Fibroblast of the aortic adventitia (primary cell): Measurements from ENCODE around the gene KHDC1L. TPM values are rescaled to one million over a fixed set of nuclear protein-coding genes. Genes with fewer than 3 reads are reported as not detected.

Source experiments
- DNase-seq: peaks from one replicate; pipeline ENCODE4 v3.0.0-alpha.2; 2010; ENCODE audit warnings: low read depth
- H3K4me3 ChIP-seq: 2 replicates; pipeline ENCODE4 v1.5.1; 2011; ENCODE audit warnings: low read depth, mild to moderate bottlenecking, control low read depth, low read length, moderate library complexity
- total RNA-seq: library from RNA; depleted of rRNA; stranded (reverse); fragments of >200 nt; gene quantifications from 2 replicates; pipeline ENCODE4 v1.2.3, GENCODE V29; 2012; ENCODE audit warnings: low replicate concordance
- TF ChIP-seq, protein P1 (sequence below): IDR thresholded peaks from 2 replicates; pipeline ENCODE4 v1.5.1; 2011; ENCODE audit warnings: mild to moderate bottlenecking, low read length, control low read depth, inconsistent platforms; ENCODE audit not compliant: insufficient read depth

KHDC1L gene
- total RNA-seq, 1 donor, result not detected

DNA sequence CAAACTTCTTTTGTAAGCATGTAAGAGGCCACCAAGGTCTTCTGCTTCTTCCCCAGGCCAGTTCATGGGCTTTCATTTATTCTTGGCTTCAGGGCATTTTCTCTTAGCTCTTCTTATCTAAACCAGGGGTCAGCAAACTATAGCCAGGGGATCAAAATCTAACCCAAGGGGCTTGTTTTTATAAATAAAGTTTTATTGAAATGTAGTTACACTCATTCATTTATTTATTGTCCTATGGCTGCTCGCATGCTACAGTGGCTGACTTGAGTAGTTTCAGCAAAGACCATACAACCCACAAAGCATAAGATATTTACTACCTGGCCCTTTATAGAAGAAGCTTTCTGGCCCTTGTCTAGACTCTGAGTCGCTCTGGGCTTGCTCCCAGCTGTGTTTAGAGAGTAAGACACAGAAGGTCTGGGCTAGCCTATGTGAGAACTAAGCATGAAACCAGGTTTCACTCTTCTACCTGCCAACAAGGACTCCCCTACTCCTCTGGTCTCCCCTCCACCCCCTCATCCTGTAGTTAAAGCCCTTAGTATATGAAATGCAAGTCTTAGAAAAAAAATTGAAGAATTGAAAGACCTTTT lies 43.2 kb downstream of the KHDC1L start:
- H3K4me3 ChIP-seq, result no peak overlapping the region
- TF ChIP-seq, protein P1, sequence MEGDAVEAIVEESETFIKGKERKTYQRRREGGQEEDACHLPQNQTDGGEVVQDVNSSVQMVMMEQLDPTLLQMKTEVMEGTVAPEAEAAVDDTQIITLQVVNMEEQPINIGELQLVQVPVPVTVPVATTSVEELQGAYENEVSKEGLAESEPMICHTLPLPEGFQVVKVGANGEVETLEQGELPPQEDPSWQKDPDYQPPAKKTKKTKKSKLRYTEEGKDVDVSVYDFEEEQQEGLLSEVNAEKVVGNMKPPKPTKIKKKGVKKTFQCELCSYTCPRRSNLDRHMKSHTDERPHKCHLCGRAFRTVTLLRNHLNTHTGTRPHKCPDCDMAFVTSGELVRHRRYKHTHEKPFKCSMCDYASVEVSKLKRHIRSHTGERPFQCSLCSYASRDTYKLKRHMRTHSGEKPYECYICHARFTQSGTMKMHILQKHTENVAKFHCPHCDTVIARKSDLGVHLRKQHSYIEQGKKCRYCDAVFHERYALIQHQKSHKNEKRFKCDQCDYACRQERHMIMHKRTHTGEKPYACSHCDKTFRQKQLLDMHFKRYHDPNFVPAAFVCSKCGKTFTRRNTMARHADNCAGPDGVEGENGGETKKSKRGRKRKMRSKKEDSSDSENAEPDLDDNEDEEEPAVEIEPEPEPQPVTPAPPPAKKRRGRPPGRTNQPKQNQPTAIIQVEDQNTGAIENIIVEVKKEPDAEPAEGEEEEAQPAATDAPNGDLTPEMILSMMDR, result no peak
- DNase-seq, result no peak

DNA sequence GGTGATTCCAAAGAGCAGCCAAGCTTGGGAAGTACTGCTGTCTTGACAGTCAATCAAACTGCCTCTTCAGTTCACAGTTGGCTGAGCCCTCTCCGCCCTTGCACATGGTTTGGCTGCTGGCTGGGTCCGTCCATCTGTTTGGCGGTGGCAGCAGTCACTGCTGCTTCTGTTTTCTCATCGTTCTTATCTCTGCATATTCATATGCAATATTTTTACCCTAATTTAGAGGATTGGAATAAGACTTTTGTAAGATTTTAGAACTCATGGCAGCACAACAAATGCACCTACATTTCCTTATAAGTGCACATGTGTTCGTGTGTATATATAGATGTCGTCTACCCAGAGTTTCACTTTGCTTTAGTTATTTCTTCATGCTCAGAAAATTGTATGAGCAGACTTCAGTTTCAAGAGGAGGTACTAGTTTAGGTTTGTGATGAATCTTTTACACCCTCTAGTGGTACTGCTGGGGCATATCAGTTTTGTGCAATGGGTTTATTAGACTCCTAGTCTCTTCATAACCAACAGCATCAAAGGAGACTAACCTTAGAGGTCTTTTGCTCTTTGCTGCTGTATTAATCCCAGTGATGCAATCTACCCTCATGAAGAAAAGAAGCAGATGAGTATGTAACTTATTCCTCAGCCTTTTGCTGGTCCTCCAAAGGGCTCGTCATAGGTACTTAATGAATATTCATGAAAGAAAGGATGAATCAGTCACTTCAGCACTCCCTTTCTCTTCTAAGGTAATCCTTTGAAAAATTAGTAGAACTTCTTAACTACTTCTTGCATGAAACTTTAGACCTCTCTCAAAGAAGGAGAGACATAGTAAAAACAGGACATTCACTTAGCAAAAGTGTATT lies 44.3 kb downstream of the KHDC1L start:
- DNase-seq, result peak; percentile 85
- H3K4me3 ChIP-seq, result peak overlapping the region; percentile 52
- TF ChIP-seq, protein P1, result peak; percentile 86

GRCh38 chr6:73180076-73180738 lies 45.1 kb downstream of the KHDC1L start:
- DNase-seq, result no peak
- TF ChIP-seq, protein P1, result no peak
- H3K4me3 ChIP-seq, result peak overlapping the region; percentile 52

DNA sequence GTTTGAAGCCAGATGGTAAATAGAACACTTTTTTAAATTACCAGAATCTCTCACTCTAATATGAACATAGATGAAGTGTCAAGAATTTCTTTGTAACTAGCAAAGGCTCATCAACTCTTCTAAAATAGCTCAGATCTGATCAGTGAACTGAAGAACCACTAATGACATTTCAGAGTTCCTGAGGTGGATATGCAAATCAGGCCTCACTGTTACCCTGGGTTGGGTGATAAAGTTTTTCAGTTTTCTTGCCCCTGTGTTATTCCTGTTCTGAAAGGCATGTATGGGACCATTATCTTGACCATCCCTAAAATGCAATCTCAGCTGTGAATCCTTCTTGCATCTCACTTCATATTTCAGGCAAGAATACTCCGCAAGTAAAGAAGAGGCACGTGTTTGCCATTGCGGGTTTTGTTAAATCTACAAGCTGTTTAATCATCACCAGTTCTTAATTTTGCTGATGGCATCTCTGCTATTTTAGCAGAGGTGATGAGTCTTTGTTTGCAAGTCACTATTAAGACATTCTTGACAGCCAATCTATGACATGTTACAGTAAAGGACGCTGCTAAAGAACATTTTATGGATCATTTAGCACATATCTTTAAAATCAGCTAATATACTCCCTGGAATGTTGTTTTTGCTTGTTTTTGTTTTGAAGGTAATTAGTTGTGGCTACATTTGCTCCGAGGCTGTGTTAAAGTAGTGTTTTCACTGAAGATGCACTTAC lies 47.9 kb downstream of the KHDC1L start:
- H3K4me3 ChIP-seq, result no peak overlapping the region
- DNase-seq, result no peak
- TF ChIP-seq, protein P1, result no peak

DNA sequence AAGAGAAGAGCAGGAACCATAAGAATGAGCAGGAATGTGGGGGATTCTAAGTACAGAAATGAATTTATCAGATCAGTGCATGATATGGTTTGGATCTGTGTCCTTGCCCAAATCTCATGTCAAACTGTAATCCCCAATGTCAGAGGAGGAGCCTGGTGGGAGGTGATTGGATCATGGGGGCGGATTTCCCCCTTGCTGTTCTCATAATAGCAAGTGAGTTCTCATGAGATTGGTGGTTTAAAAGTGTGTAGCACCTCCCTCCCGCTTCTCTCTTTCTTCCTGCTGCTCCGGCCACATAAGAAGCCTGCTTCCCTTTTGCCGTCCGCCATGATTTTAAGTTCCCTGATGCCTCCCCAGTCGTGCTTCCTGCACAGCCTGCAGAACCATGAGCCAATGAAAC lies 49.2 kb downstream of the KHDC1L start:
- TF ChIP-seq, protein P1, result no peak
- no peak overlapping the region for H3K4me3 ChIP-seq
- DNase-seq, result no peak

GRCh38 chr6:73174646-73175045 lies 50.6 kb downstream of the KHDC1L start:
- no peak for DNase-seq
- H3K4me3 ChIP-seq, result no peak overlapping the region
- TF ChIP-seq, protein P1, result no peak
